Loucy (cell line): Measurements from ENCODE around the gene PLEKHA5.

Source experiments
- EZH2phosphoT487 ChIP-seq: fragments of 200-600 bp; IDR thresholded peaks from 2 replicates; pipeline ENCODE4 v1.6.1; 2018; ENCODE audit warnings: antibody characterized with exemption, mild to moderate bottlenecking, moderate library complexity, borderline replicate concordance
- TF ChIP-seq, protein P1 (sequence below): fragments of 200-600 bp; sonication (generic); conservative IDR thresholded peaks from 2 replicates; pipeline ENCODE4 v1.5.1; 2014; ENCODE audit warnings: mild to moderate bottlenecking, antibody characterized with exemption, low read length

DNA sequence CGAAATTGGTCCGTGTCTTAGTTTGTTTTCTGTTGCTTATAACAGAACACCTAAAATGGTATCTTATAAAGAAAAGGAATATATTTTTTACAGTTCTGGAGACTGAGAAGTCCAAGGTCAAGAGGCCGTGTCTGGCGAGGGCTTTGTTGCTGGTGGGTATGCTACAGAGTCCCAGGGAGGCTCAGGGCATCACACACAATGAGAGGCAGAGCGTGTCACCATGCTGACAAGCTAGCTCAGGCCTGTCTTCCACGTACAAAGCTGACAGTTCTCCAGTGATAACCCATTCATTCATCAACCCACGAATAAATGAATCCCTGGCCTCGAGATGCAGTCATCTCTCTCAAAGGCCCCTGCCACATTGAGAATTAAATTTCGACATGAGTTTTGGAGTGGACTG is 253.0 kb downstream of the PLEKHA5 start:
- TF ChIP-seq, protein P1, sequence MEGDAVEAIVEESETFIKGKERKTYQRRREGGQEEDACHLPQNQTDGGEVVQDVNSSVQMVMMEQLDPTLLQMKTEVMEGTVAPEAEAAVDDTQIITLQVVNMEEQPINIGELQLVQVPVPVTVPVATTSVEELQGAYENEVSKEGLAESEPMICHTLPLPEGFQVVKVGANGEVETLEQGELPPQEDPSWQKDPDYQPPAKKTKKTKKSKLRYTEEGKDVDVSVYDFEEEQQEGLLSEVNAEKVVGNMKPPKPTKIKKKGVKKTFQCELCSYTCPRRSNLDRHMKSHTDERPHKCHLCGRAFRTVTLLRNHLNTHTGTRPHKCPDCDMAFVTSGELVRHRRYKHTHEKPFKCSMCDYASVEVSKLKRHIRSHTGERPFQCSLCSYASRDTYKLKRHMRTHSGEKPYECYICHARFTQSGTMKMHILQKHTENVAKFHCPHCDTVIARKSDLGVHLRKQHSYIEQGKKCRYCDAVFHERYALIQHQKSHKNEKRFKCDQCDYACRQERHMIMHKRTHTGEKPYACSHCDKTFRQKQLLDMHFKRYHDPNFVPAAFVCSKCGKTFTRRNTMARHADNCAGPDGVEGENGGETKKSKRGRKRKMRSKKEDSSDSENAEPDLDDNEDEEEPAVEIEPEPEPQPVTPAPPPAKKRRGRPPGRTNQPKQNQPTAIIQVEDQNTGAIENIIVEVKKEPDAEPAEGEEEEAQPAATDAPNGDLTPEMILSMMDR = no peak
- TF ChIP-seq EZH2phosphoT487 = no peak
